GM12878 (cell line): Measurements from ENCODE around the gene STXBP4. TPM values are rescaled to one million over a fixed set of nuclear protein-coding genes. Genes with fewer than 3 reads are reported as not detected.

Experiments used
- IKZF1 ChIP-seq: fragments of 450-650 bp; conservative IDR thresholded peaks from 2 replicates; pipeline ENCODE4 v1.6.1; 2017; ENCODE audit warnings: antibody characterized with exemption, mild to moderate bottlenecking
- MAX ChIP-seq: IDR thresholded peaks from 2 replicates; pipeline ENCODE4 v1.6.1; 2012; ENCODE audit warnings: low read depth, low read length, improper control_type of control experiment
- NRF1 ChIP-seq: conservative IDR thresholded peaks from 2 replicates; pipeline ENCODE4 v1.6.1; 2011; ENCODE audit warnings: mild to moderate bottlenecking, low read depth, low read length, improper control_type of control experiment
- PRDM15 ChIP-seq: fragments of 450-650 bp; formaldehyde crosslinking; IDR thresholded peaks from 2 replicates; pipeline ENCODE4 v1.4.0; 2020; ENCODE audit warnings: mild to moderate bottlenecking, moderate library complexity
- SREBF2 ChIP-seq: IDR thresholded peaks from 2 replicates; pipeline ENCODE4 v1.6.1; 2012; ENCODE audit warnings: mild to moderate bottlenecking, low read length
- polyA plus RNA-seq, 11 experiments: library from polyadenylated mRNA; depleted of rRNA in 4 of 11; unstranded in 6 of 11; stranded (reverse) in 5 of 11; fragments of >200 nt; fragmentation: Nextera tagmentation in 4 of 11; fragmentation: Illumina TruSeq in 1 of 11; extraction: Ambion mirVana in 4 of 11; extraction: Trizol in 1 of 11; gene quantifications; 1 replicate in 1 of 11; 2 replicates in 10 of 11; pipeline versions ENCODE4 v1.2.1 to v1.2.3, GENCODE V29; 2011 to 2016; ENCODE audit warnings: inconsistent platforms in 2 of 11, missing spikeins in 2 of 11, low read depth in 1 of 11
- total RNA-seq, 4 experiments: library from RNA; depleted of rRNA in 3 of 4; stranded (reverse); fragments of >200 nt in 3 of 4; fragmentation: Illumina TruSeq in 1 of 4; extraction: Trizol in 1 of 4; gene quantifications; 2 replicates each; pipeline versions ENCODE4 v1.2.1 to v1.2.3, GENCODE V29; 2013 to 2021
- TF ChIP-seq, protein P1 (sequence below): IDR thresholded peaks from 2 replicates; pipeline ENCODE4 v1.6.1; 2012; ENCODE audit warnings: low read depth, low read length, improper control_type of control experiment
- TF ChIP-seq, protein P2 (sequence below): fragments of 450-650 bp; IDR thresholded peaks from 2 replicates; pipeline ENCODE4 v1.6.1; 2017; ENCODE audit warnings: mild to moderate bottlenecking, low read depth, inconsistent platforms; ENCODE audit not compliant: poor library complexity, severe bottlenecking

Gene STXBP4
- total and polyA plus RNA-seq, 10 of the 15 experiments (the other 5 are each of a cell fraction or from before 2014, with no cell fraction given) = 4.3 to 11.0 (median 6.7) TPM

DNA sequence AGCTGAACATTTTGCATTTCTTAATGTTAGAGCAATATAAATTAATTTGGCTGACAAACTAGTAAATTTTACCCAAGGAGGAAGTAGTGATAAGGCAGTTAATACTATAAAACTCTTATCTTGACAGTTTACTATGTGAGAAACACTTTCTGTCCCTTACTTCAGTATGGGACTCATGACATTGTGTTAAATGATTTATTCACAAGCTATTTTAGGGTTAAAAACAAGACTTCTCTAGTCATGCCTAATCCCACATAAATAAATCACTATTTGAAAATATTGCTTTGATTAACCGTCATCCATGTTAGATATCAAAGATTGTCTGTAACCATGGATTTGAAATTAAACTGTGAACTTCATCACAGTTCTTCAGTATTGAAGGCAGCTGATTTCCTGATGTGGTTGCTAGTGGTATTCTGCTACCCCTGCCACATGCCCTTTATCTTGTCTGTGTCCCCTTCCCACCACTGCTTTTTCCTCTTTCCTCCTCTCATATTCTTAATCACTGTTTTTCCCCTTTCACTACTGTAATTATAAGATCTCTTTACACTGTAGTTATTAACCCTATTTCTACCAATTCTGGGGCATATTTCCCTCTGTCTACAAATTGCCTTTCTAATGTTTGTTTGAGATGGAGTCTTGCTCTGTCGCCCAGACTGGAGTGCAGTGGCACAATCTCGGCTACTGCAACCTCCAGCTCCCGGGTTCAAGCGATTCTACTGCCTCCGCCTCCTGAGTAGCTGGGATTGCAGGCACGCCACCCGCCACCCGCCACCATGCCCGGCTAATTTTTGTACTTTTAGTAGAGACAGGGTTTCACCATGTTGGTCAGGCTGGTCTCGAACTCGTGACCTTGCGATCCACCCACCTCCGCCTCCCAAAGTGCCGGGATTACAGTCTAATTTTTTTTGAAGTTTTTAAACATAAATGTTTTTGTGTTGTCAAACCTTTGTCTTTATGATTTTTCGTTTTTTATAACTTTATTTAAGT, 95.6 kb downstream of the STXBP4 start (continued):
- TF ChIP-seq, protein P1, sequence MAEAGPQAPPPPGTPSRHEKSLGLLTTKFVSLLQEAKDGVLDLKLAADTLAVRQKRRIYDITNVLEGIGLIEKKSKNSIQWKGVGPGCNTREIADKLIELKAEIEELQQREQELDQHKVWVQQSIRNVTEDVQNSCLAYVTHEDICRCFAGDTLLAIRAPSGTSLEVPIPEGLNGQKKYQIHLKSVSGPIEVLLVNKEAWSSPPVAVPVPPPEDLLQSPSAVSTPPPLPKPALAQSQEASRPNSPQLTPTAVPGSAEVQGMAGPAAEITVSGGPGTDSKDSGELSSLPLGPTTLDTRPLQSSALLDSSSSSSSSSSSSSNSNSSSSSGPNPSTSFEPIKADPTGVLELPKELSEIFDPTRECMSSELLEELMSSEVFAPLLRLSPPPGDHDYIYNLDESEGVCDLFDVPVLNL = no peak
- no peak for TF ChIP-seq PRDM15 (CRISPR knock-in tag)
- TF ChIP-seq, protein P2, sequence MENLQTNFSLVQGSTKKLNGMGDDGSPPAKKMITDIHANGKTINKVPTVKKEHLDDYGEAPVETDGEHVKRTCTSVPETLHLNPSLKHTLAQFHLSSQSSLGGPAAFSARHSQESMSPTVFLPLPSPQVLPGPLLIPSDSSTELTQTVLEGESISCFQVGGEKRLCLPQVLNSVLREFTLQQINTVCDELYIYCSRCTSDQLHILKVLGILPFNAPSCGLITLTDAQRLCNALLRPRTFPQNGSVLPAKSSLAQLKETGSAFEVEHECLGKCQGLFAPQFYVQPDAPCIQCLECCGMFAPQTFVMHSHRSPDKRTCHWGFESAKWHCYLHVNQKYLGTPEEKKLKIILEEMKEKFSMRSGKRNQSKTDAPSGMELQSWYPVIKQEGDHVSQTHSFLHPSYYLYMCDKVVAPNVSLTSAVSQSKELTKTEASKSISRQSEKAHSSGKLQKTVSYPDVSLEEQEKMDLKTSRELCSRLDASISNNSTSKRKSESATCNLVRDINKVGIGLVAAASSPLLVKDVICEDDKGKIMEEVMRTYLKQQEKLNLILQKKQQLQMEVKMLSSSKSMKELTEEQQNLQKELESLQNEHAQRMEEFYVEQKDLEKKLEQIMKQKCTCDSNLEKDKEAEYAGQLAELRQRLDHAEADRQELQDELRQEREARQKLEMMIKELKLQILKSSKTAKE = no peak
- TF ChIP-seq IKZF1 = no peak
- TF ChIP-seq SREBF2 = no peak
- TF ChIP-seq MAX = no peak
- no peak for TF ChIP-seq NRF1
